ENCODE data around the gene SFI1. TPM values are rescaled to one million over a fixed set of nuclear protein-coding genes. Genes with fewer than 3 reads are reported as not detected.
A peak's percentile ranks its signal among the peaks of the same experiment; 100 is the strongest.

SFI1 gene
- 28.7 and 50.3 TPM in 2 replicates for total RNA-seq (ENCODE audit: low replicate concordance)
- long read RNA-seq, full-length matches to known transcripts = 4 of 12 reads
- long read RNA-seq, partial matches to known transcripts = 1 of 12 reads
- long read RNA-seq, other reads (novel, unspliced or antisense) = 7 of 12 reads

GRCh38 chr22:31496007-31496734 lies at the start of gene SFI1:
Gene SFI1 (plus strand): TSS chr22:31496536. CDS start chr22:31508285, 11,749 bp downstream.
- Mint-ChIP-seq H3K4me1 (ENCODE audit: unreplicated experiment) (peaks cover 11% of the 10 kb centered on the region), H3K4me3 (peak within 1 kb of the TSS; percentile 93), H3K27me3 (no peaks in the 10 kb centered on the region), H3K36me3 (peaks cover 5% of the 10 kb centered on the region), H3K9me3 (peaks cover 4% of the 10 kb centered on the region), H3K27ac (peak within 1 kb of the TSS; percentile 91)
- TF ChIP-seq CTCF (conservative IDR thresholded peaks at IDR 0.05) = peak; percentile 48
- DNase-seq (ENCODE audit: extremely low spot score, unreplicated experiment) = peak; percentile 95

GRCh38 chr22:31446767-31447166 lies 49.6 kb upstream of the SFI1 start:
- TF ChIP-seq CTCF (conservative IDR thresholded peaks at IDR 0.05) = no peak
- Mint-ChIP-seq H3K27ac (no peak overlapping the region), H3K36me3 (peaks cover 26% of the 10 kb centered on the region), H3K9me3 (no peaks in the 10 kb centered on the region), H3K27me3 (no peaks in the 10 kb centered on the region), H3K4me1 (ENCODE audit: unreplicated experiment) (no peaks in the 10 kb centered on the region), H3K4me3 (no peak overlapping the region)
- no peak for DNase-seq (ENCODE audit: extremely low spot score, unreplicated experiment)

- H3K27ac Mint-ChIP-seq = no peak overlapping the region
- no peaks in the 10 kb centered on the region for H3K27me3 Mint-ChIP-seq
- H3K9me3 Mint-ChIP-seq = no peaks in the 10 kb centered on the region
- no peak for DNase-seq (ENCODE audit: extremely low spot score, unreplicated experiment)
- no peak for TF ChIP-seq CTCF (conservative IDR thresholded peaks at IDR 0.05)
- no peak overlapping the region for H3K4me3 Mint-ChIP-seq
- no peaks in the 10 kb centered on the region for H3K4me1 Mint-ChIP-seq (ENCODE audit: unreplicated experiment)
- H3K36me3 Mint-ChIP-seq = peaks cover 21% of the 10 kb centered on the region
Observed at GRCh38 chr22:31447337-31447736, 49.0 kb upstream of the SFI1 start.

- no peaks in the 10 kb centered on the region for H3K27me3 Mint-ChIP-seq
- H3K36me3 Mint-ChIP-seq = peaks cover 15% of the 10 kb centered on the region
- H3K27ac Mint-ChIP-seq = no peak overlapping the region
- TF ChIP-seq CTCF (conservative IDR thresholded peaks at IDR 0.05) = no peak
- no peaks in the 10 kb centered on the region for H3K9me3 Mint-ChIP-seq
- H3K4me3 Mint-ChIP-seq = no peak overlapping the region
- H3K4me1 Mint-ChIP-seq (ENCODE audit: unreplicated experiment) = no peaks in the 10 kb centered on the region
- DNase-seq (ENCODE audit: extremely low spot score, unreplicated experiment) = no peak
Observed at GRCh38 chr22:31448382-31448781, 48.0 kb upstream of the SFI1 start.

GRCh38 chr22:31449506-31449905 lies 46.8 kb upstream of the SFI1 start:
- Mint-ChIP-seq H3K4me3 (no peak overlapping the region), H3K36me3 (peaks cover 10% of the 10 kb centered on the region), H3K4me1 (ENCODE audit: unreplicated experiment) (no peaks in the 10 kb centered on the region), H3K27ac (no peak overlapping the region), H3K27me3 (no peaks in the 10 kb centered on the region), H3K9me3 (no peaks in the 10 kb centered on the region)
- no peak for TF ChIP-seq CTCF (conservative IDR thresholded peaks at IDR 0.05)
- DNase-seq (ENCODE audit: extremely low spot score, unreplicated experiment) = no peak
